NCI-H82 treated with DMSO at 0.1 percent for 48 hours (cell line): ENCODE measurements around the gene PI4KA.
"Not testable (repeated sequence)": the region's sequence is repeated elsewhere in the genome, so short reads cannot be mapped to it uniquely, and the experiment has no call there.

ENCODE experiments used
- DNase-seq: peaks from one replicate; lab custom pipeline; 2025; ENCODE audit not compliant: unreplicated experiment; lab: John Stamatoyannopoulos, UW

The PI4KA gene

GRCh38 chr22:20779014-20779817 lies 79.4 kb downstream of the PI4KA start:
- no peak for DNase-seq

- peak; percentile 6 for DNase-seq
Measured at GRCh38 chr22:20777420-20778177, 81.0 kb downstream of the PI4KA start.

GRCh38 chr22:20776624-20777405 lies 81.8 kb downstream of the PI4KA start:
- DNase-seq = no peak

GRCh38 chr22:20775342-20775895 lies 83.2 kb downstream of the PI4KA start:
- no peak for DNase-seq

GRCh38 chr22:20774882-20775281 lies 83.7 kb downstream of the PI4KA start:
- DNase-seq = no peak

- DNase-seq = no peak
Measured at GRCh38 chr22:20773793-20774212, 84.8 kb downstream of the PI4KA start, which contains the start of gene SERPIND1. Gene SERPIND1 (plus strand): TSS chr22:20774113. CDS start chr22:20779313, 5,200 bp downstream.

GRCh38 chr22:20771918-20772625 lies 86.5 kb downstream of the PI4KA start:
- no peak for DNase-seq

- not testable (repeated sequence) for DNase-seq
Measured at GRCh38 chr22:20769496-20769826, 89.2 kb downstream of the PI4KA start.

GRCh38 chr22:20766530-20766929 lies 92.1 kb downstream of the PI4KA start:
- DNase-seq = no peak

GRCh38 chr22:20765938-20766337 lies 92.7 kb downstream of the PI4KA start:
- no peak for DNase-seq

- DNase-seq = no peak
Measured at GRCh38 chr22:20764729-20765128, 93.9 kb downstream of the PI4KA start.

GRCh38 chr22:20764471-20764720 lies 94.2 kb downstream of the PI4KA start:
- DNase-seq = no peak

GRCh38 chr22:20763630-20764470 lies 94.8 kb downstream of the PI4KA start:
- no peak for DNase-seq

- DNase-seq = no peak
Measured at GRCh38 chr22:20762233-20762796, 96.3 kb downstream of the PI4KA start.

GRCh38 chr22:20761536-20761935 lies 97.1 kb downstream of the PI4KA start:
- DNase-seq = no peak

GRCh38 chr22:20760084-20760483 lies 98.5 kb downstream of the PI4KA start:
- DNase-seq = no peak

GRCh38 chr22:20758688-20759087 lies 99.9 kb downstream of the PI4KA start:
- no peak for DNase-seq

GRCh38 chr22:20756846-20757245 lies 101.8 kb downstream of the PI4KA start:
- no peak for DNase-seq

GRCh38 chr22:20752873-20753272 lies 105.7 kb downstream of the PI4KA start:
- DNase-seq = no peak
